Midbrain (tissue), 1 donor: ENCODE data around the gene GSDMA.

Source experiments
- DNase-seq: peaks from one replicate; lab custom pipeline; 2025; lab: John Stamatoyannopoulos, UW

Gene GSDMA

GRCh38 chr17:39960524-39961041 is 2.2 kb upstream of the GSDMA start:
- no peak for DNase-seq

GRCh38 chr17:39963829-39964228 is 1.0 kb downstream of the GSDMA start:
- no peak for DNase-seq

GRCh38 chr17:39965017-39965699 is 2.4 kb downstream of the GSDMA start:
- DNase-seq = no peak

GRCh38 chr17:39966771-39967170 is 4.0 kb downstream of the GSDMA start:
- DNase-seq = no peak

GRCh38 chr17:39968761-39969160 is 6.0 kb downstream of the GSDMA start:
- no peak for DNase-seq

GRCh38 chr17:39969375-39969774 is 6.6 kb downstream of the GSDMA start:
- DNase-seq = no peak

GRCh38 chr17:39970157-39970692 is 7.4 kb downstream of the GSDMA start:
- DNase-seq = no peak

- no peak for DNase-seq
These were observed 8.3 kb downstream of the GSDMA start for GRCh38 chr17:39971076-39971603.

GRCh38 chr17:39972271-39972670 is 9.5 kb downstream of the GSDMA start:
- DNase-seq = no peak

GRCh38 chr17:39973496-39973895 is 10.7 kb downstream of the GSDMA start:
- DNase-seq = no peak

GRCh38 chr17:39974433-39974832 is 11.6 kb downstream of the GSDMA start:
- DNase-seq = no peak

- DNase-seq = no peak
These were observed 13.0 kb downstream of the GSDMA start for GRCh38 chr17:39975801-39976200.

GRCh38 chr17:39979016-39979670 is 16.3 kb downstream of the GSDMA start:
- no peak for DNase-seq

- DNase-seq = no peak
These were observed 17.1 kb downstream of the GSDMA start for GRCh38 chr17:39979893-39980350.

- DNase-seq = peak; percentile 100
These were observed 17.8 kb downstream of the GSDMA start, which contains the start of gene PSMD3 for GRCh38 chr17:39980351-39981206. PSMD3 (plus strand) TSS chr17:39980807; CDS start chr17:39980971, 164 bp downstream.

GRCh38 chr17:39981207-39981741 is 18.5 kb downstream of the GSDMA start:
- no peak for DNase-seq

GRCh38 chr17:39981766-39982375 is 19.1 kb downstream of the GSDMA start:
- no peak for DNase-seq

GRCh38 chr17:39988206-39988810 is 25.5 kb downstream of the GSDMA start:
- no peak for DNase-seq

GRCh38 chr17:39994448-39994847 is 31.6 kb downstream of the GSDMA start:
- DNase-seq = no peak

GRCh38 chr17:39995438-39995837 is 32.6 kb downstream of the GSDMA start:
- no peak for DNase-seq

- DNase-seq = no peak
These were observed 33.4 kb downstream of the GSDMA start for GRCh38 chr17:39996162-39996561.
